MM.1S (cell line): ENCODE results near the gene PCLO.
"Not testable (repeated sequence)": the region's sequence is repeated elsewhere in the genome, so short reads cannot be mapped to it uniquely, and the experiment has no call there.

Experiments
- DNase-seq: peaks from one replicate; pipeline ENCODE4 v3.0.0-alpha.2; 2015
- H2AFZ ChIP-seq: fragments of 300-600 bp; sonication (generic); 2 replicates; pipeline ENCODE4 v1.6.0; 2016; ENCODE audit warnings: antibody characterized with exemption, low read length
- H3F3A ChIP-seq: fragments of 300-600 bp; sonication (generic); 2 replicates; pipeline ENCODE4 v1.6.1; 2016; ENCODE audit warnings: mild to moderate bottlenecking, antibody characterized with exemption, low read length, moderate library complexity, mixed read lengths; ENCODE audit not compliant: insufficient read depth
- H3K27ac ChIP-seq: fragments of 300-600 bp; sonication (generic); 2 replicates; pipeline ENCODE4 v1.5.1; 2016; ENCODE audit warnings: mild to moderate bottlenecking, low read length
- H3K27me3 ChIP-seq: fragments of 300-600 bp; sonication (generic); replicated peaks from 2 replicates; pipeline ENCODE4 v1.6.0; 2016; ENCODE audit warnings: low read length; ENCODE audit not compliant: insufficient read depth
- H3K36me3 ChIP-seq: fragments of 300-600 bp; sonication (generic); replicated peaks from 2 replicates; pipeline ENCODE4 v1.6.1; 2016; ENCODE audit warnings: mild to moderate bottlenecking, low read length, mixed read lengths; ENCODE audit not compliant: insufficient read depth
- H3K4me1 ChIP-seq: fragments of 300-600 bp; sonication (generic); 2 replicates; pipeline ENCODE4 v1.6.1; 2016; ENCODE audit warnings: low read length, mixed read lengths
- H3K4me2 ChIP-seq: fragments of 300-600 bp; sonication (generic); 2 replicates; pipeline ENCODE4 v1.6.0; 2016; ENCODE audit warnings: low read depth, low read length
- H3K4me3 ChIP-seq: fragments of 300-600 bp; sonication (generic); 2 replicates; pipeline ENCODE4 v1.5.1; 2016; ENCODE audit warnings: low read length, mixed read lengths
- H3K79me2 ChIP-seq: fragments of 300-600 bp; sonication (generic); 2 replicates; pipeline ENCODE4 v1.6.1; 2016; ENCODE audit warnings: mixed run types, low read length, mixed read lengths
- H3K9ac ChIP-seq: fragments of 300-600 bp; sonication (generic); 2 replicates; pipeline ENCODE4 v1.6.1; 2016; ENCODE audit warnings: low read length, mixed read lengths
- H3K9me2 ChIP-seq: fragments of 300-600 bp; sonication (generic); replicated peaks from 2 replicates; pipeline ENCODE4 v1.6.1; 2016; ENCODE audit warnings: mild to moderate bottlenecking, low read length, mixed read lengths; ENCODE audit not compliant: insufficient read depth
- H3K9me3 ChIP-seq: fragments of 300-600 bp; sonication (generic); replicated peaks from 2 replicates; pipeline ENCODE4 v1.6.1; 2016; ENCODE audit warnings: mild to moderate bottlenecking, low read length, mixed read lengths; ENCODE audit not compliant: insufficient read depth
- H4K20me1 ChIP-seq: fragments of 300-600 bp; sonication (generic); 2 replicates; pipeline ENCODE4 v1.6.1; 2016; ENCODE audit warnings: mild to moderate bottlenecking, low read length, moderate library complexity, mixed read lengths; ENCODE audit not compliant: insufficient read depth
- EZH2 ChIP-seq: fragments of 300-600 bp; sonication (generic); optimal IDR thresholded peaks from 2 replicates; pipeline ENCODE3; 2017; ENCODE audit warnings: low read depth, mild to moderate bottlenecking, antibody characterized with exemption, low read length, mixed read lengths
- EZH2phosphoT487 ChIP-seq: fragments of 300-600 bp; sonication (generic); IDR thresholded peaks from 2 replicates; pipeline ENCODE4 v1.6.1; 2018; ENCODE audit warnings: antibody characterized with exemption, low read length
- TF ChIP-seq, protein P1 (sequence below): fragments of 300-600 bp; sonication (generic); IDR thresholded peaks from 2 replicates; pipeline ENCODE4 v1.5.1; 2016; ENCODE audit warnings: antibody characterized with exemption, low read length, mixed read lengths

Gene PCLO

DNA sequence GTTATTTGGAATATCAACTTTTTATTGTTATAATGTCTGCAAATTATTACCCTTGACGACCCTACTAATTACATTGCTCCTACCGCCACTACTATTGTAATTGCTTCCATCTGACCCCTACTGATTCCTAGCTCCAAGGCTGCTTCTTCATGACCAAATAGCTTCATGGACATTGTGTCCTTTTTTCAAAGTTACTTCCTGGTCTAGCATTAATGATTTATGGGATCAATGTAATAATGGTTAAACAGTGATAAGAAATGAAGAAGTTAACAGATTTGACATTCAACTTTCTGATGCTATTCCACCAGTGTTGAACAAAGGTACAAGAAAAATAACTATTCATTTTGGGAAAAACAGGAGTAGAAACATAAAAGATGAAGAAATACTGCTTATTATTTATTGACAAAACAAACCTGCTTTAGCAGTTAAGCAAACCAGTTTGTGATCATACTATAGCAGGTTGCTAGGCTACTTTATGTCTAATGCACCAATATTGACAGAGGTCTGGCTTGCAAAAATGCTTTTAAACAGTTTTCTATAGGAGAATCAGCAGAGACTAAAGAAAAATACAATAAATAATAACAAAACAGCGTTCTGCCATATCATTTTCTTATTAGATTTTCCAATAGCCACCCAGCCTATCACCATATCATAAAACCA lies 125.8 kb downstream of the PCLO start:
- H3K4me2 ChIP-seq: no peak overlapping the region
- DNase-seq: no peak

DNA sequence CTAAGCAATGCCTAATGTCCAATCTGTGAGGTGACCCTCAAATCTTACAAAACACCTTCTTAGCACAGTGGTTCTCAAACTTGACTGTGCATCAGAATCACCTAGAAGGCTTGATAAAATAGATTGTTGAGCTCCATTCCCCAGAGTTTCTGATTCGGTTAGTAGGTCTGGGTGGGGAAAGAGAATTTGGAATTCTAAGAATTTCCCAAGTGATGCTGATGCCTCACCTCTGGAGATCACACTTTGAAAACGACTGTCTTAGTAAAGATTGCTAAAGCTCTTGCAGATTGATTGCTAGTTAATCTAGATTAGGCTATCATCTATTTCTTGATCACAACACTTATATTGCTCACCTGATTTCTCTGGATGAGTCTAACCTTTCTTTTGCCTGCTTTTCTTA lies 126.6 kb downstream of the PCLO start:
- H3K4me1 ChIP-seq: no peaks in the 10 kb centered on the region
- no peak overlapping the region for H3K4me3 ChIP-seq
- no peaks in the 10 kb centered on the region for H3K79me2 ChIP-seq
- H3K4me2 ChIP-seq: no peak overlapping the region
- no peaks in the 10 kb centered on the region for H3K27me3 ChIP-seq
- no peaks in the 10 kb centered on the region for H3K9me2 ChIP-seq
- no peak overlapping the region for H3K9ac ChIP-seq
- no peaks in the 10 kb centered on the region for H3F3A ChIP-seq
- TF ChIP-seq EZH2: no peak
- TF ChIP-seq EZH2phosphoT487: no peak
- TF ChIP-seq, protein P1, sequence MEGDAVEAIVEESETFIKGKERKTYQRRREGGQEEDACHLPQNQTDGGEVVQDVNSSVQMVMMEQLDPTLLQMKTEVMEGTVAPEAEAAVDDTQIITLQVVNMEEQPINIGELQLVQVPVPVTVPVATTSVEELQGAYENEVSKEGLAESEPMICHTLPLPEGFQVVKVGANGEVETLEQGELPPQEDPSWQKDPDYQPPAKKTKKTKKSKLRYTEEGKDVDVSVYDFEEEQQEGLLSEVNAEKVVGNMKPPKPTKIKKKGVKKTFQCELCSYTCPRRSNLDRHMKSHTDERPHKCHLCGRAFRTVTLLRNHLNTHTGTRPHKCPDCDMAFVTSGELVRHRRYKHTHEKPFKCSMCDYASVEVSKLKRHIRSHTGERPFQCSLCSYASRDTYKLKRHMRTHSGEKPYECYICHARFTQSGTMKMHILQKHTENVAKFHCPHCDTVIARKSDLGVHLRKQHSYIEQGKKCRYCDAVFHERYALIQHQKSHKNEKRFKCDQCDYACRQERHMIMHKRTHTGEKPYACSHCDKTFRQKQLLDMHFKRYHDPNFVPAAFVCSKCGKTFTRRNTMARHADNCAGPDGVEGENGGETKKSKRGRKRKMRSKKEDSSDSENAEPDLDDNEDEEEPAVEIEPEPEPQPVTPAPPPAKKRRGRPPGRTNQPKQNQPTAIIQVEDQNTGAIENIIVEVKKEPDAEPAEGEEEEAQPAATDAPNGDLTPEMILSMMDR: no peak
- H4K20me1 ChIP-seq: no peaks in the 10 kb centered on the region
- DNase-seq: no peak
- no peaks in the 10 kb centered on the region for H3K9me3 ChIP-seq
- H3K27ac ChIP-seq: no peak overlapping the region
- H3K36me3 ChIP-seq: no peaks in the 10 kb centered on the region
- H2AFZ ChIP-seq: no peak overlapping the region

More for the DNA sequence above, 125.8 kb downstream of the PCLO start:
- H3K79me2 ChIP-seq: no peaks in the 10 kb centered on the region
- H3K9me3 ChIP-seq: no peaks in the 10 kb centered on the region
- TF ChIP-seq EZH2: no peak
- TF ChIP-seq, protein P1: no peak
- TF ChIP-seq EZH2phosphoT487: no peak
- no peak overlapping the region for H3K9ac ChIP-seq
- no peak overlapping the region for H2AFZ ChIP-seq
- no peak overlapping the region for H3K27ac ChIP-seq
- no peaks in the 10 kb centered on the region for H3K9me2 ChIP-seq
- H4K20me1 ChIP-seq: no peaks in the 10 kb centered on the region
- H3K36me3 ChIP-seq: no peaks in the 10 kb centered on the region
- no peaks in the 10 kb centered on the region for H3K27me3 ChIP-seq
- H3K4me1 ChIP-seq: no peaks in the 10 kb centered on the region
- H3F3A ChIP-seq: no peaks in the 10 kb centered on the region
- H3K4me3 ChIP-seq: no peak overlapping the region

DNA sequence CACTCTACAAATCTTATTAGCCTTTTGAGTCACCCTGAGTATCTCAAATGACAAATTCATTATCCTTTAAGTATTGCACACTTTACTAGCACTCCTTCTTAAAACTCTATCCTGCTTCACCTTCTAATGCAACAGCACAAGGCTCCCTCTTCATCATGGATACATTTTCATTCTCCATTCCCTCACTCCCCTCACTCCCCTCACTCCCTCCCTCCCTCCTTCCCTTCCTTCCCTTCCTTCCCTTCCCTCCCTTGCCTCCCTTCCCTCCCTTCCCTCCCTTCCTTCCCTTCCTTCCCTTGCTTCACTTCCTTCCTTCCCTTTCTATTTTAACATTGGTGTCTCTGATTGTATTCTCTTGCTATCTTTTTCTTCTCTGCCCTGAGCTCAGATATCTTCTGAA lies 130.5 kb downstream of the PCLO start:
- Histone ChIP-seq H3K9me3 (no peaks in the 10 kb centered on the region), H3F3A (no peaks in the 10 kb centered on the region), H4K20me1 (no peaks in the 10 kb centered on the region), H3K4me1 (no peaks in the 10 kb centered on the region), H3K4me3 (no peak overlapping the region), H3K4me2 (no peak overlapping the region), H2AFZ (no peak overlapping the region), H3K27me3 (no peaks in the 10 kb centered on the region), H3K36me3 (no peaks in the 10 kb centered on the region), H3K9ac (no peak overlapping the region), H3K9me2 (no peaks in the 10 kb centered on the region), H3K27ac (no peak overlapping the region), H3K79me2 (no peaks in the 10 kb centered on the region)
- no peak for DNase-seq
- TF ChIP-seq EZH2: no peak
- TF ChIP-seq, protein P1: no peak
- TF ChIP-seq EZH2phosphoT487: no peak

DNA sequence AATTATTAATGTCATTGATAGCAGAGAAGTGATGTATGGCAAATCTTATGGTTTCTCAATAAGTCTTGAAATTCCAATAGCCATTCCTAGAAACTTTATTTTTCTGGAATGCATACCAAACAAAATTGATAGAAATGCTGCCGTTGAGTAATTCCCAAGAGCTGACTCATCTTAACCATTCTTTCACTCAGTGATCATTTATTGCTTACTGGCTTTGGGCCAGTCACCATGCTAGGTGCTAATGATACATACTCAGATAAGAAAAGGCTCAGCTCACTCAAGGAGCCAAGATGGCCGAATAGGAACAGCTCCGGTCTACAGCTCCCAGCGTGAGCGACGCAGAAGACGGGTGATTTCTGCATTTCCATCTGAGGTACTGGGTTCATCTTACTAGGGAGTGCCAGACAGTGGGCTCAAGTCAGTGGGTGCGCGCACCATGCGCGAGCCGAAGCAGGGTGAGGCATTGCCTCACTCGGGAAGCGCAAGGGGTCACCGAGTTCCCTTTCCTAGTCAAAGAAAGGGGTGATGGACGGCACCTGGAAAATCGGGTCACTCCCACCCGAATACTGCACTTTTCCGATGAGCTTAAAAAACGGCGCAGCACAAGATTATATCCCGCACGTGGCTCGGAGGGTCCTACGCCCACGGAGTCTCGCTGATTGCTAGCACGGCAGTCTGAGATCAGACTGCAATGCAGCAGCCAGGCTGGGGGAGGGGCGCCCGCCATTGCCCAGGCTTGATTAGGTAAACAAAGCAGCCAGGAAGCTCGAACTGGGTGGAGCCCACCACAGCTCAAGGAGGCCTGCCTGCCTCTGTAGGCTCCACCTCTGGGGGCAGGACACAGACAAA lies 138.6 kb downstream of the PCLO start:
- H3K4me1 ChIP-seq, DNase-seq, H3K79me2 ChIP-seq, H3K9me3 ChIP-seq, H3K4me3 ChIP-seq, H3K36me3 ChIP-seq, H4K20me1 ChIP-seq, H3K9ac ChIP-seq, H3K9me2 ChIP-seq, H3K27ac ChIP-seq, H2AFZ ChIP-seq, H3K4me2 ChIP-seq, H3K27me3 ChIP-seq, H3F3A ChIP-seq: not testable (repeated sequence)
